Epithelial cell of esophagus (primary cell): ENCODE measurements around the gene KIF7.

Experiments
- DNase-seq: peaks from one replicate; pipeline ENCODE4 v3.0.0; 2010; ENCODE audit warnings: low read depth
- H3K4me3 ChIP-seq: 2 replicates; pipeline ENCODE4 v1.5.1; 2011; ENCODE audit warnings: mild to moderate bottlenecking, low read length, control low read depth
- TF ChIP-seq, protein P1 (sequence below): IDR thresholded peaks from 2 replicates; pipeline ENCODE4 v1.5.1; 2011; ENCODE audit warnings: low read depth, mild to moderate bottlenecking, low read length, control low read depth, inconsistent platforms; ENCODE audit not compliant: insufficient read depth; ENCODE audit errors: missing control alignments

The KIF7 gene

GRCh38 chr15:89669941-89670340, 14.7 kb upstream of the KIF7 start:
- no peak for DNase-seq
- TF ChIP-seq, protein P1, sequence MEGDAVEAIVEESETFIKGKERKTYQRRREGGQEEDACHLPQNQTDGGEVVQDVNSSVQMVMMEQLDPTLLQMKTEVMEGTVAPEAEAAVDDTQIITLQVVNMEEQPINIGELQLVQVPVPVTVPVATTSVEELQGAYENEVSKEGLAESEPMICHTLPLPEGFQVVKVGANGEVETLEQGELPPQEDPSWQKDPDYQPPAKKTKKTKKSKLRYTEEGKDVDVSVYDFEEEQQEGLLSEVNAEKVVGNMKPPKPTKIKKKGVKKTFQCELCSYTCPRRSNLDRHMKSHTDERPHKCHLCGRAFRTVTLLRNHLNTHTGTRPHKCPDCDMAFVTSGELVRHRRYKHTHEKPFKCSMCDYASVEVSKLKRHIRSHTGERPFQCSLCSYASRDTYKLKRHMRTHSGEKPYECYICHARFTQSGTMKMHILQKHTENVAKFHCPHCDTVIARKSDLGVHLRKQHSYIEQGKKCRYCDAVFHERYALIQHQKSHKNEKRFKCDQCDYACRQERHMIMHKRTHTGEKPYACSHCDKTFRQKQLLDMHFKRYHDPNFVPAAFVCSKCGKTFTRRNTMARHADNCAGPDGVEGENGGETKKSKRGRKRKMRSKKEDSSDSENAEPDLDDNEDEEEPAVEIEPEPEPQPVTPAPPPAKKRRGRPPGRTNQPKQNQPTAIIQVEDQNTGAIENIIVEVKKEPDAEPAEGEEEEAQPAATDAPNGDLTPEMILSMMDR: no peak
- H3K4me3 ChIP-seq: no peak overlapping the region

DNA sequence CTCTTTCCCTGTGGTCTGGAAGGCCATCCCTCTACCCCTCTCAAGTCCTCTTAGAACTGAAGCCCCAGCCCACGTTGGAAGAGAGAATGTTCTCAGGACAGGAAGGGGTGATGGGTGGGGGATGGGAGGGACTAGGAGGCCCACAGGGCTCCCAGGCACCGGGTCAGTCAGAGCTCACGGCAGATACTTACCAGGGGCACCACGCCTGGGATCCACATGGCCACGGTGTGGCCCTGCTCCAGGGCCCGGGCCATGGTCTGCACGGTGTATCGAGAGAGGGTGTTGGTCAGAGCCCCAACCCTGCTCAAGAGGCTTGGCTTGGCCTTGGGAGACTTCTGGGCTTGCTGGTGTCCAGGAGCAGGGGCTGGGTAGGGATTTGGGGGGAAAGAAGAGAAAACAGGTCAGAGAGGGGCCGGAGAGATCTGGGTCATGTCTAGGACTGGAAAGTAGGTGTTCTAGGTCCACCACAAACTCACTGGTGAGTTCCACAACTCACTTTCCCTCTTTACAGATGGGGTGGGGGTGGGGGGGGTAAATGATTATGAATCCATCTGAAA, 14.1 kb upstream of the KIF7 start:
- H3K4me3 ChIP-seq: no peak overlapping the region
- TF ChIP-seq, protein P1: no peak
- DNase-seq: no peak

DNA sequence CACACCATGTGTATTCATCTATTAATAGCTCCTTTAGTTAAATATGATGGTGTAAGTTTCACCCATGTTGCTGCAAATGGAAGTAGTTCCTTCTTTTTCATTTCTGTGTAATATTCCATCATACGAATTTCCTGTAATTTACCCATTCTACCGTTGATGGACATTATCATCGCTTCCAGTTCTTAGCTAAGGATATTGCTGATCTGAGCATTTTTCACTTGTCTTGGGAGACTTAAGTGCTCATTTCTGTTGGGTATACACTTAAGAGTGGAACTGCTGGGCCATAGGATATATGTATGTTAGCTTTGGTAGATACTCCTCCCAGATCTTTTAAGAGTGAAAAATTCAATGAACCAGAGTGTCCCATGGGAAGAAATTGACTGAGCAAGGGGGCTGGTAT, 12.9 kb upstream of the KIF7 start:
- no peak for DNase-seq
- no peak overlapping the region for H3K4me3 ChIP-seq
- TF ChIP-seq, protein P1: no peak

DNA sequence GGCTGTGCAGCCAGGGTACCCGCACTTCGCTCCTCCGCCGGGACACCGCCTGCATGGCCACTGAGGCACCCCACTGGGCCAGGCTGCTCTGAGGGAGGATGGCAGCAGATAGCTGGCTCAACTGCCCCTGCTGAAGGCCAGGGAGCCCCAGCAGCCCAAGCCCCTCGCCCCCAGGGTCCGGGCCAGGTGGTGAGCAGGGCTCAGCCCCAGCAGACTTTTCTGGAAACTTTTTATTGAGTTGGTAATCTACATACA, 12.4 kb upstream of the KIF7 start:
- TF ChIP-seq, protein P1: no peak
- H3K4me3 ChIP-seq: no peak overlapping the region
- no peak for DNase-seq

DNA sequence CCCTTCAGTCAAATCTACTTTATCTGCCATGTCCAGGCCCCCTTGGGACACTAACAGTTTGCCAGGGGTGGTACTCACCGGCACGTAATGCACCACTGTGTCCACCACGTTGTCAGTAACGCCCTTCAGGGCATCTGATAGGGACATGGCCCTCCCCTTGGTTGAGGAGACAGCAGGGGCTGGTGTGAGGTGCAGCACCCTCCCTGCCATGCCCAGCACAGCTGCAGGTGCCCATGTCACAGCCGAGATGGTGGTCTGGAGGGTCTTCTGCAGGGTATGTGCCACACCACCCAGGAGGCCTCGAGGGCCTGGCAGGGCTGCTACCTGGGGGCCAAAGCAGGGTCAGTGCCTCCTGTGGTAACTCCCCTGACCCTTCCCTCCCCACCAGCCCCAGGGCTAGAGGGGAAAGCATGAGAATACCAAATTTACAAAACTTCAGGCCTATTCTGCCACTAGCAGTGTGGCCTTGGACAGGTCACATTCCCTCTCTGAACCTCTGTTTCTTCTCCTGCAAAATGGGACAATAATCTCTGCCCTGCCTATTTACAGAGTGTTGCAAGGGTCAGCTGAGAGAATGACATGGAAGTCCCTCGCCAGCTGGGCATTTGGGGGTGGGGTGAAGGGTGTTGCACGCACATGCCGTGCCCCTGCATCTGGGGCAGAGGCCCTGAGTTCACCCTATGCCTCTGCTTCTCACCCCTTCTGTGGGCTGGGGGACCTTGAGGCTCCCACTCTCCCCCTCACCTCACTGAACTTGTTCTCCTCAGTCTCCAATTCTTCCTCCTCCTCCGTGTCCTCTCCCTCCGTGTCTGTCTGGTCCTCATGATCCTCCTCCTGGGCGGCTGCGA, 11.8 kb upstream of the KIF7 start:
- DNase-seq: no peak
- TF ChIP-seq, protein P1: no peak
- no peak overlapping the region for H3K4me3 ChIP-seq

GRCh38 chr15:89666184-89666857, 11.1 kb upstream of the KIF7 start:
- no peak for DNase-seq
- no peak overlapping the region for H3K4me3 ChIP-seq
- TF ChIP-seq, protein P1: no peak
